H1 (cell line): Measurements from ENCODE around the gene KRT4. TPM values are rescaled to one million over a fixed set of nuclear protein-coding genes. Genes with fewer than 3 reads are reported as not detected.

Source experiments
- CTBP2 ChIP-seq: IDR thresholded peaks from 2 replicates; pipeline ENCODE4 v1.7.0; 2011; ENCODE audit warnings: borderline replicate concordance, mild to moderate bottlenecking, moderate library complexity, mixed read lengths, low read length; ENCODE audit not compliant: insufficient read depth, insufficient read length
- GTF2F1 ChIP-seq: IDR thresholded peaks from 2 replicates; pipeline ENCODE4 v1.6.1; 2012; ENCODE audit warnings: low read depth, low read length, improper control_type of control experiment, borderline replicate concordance
- KDM5A ChIP-seq: fragments of 200-600 bp; IDR thresholded peaks from 2 replicates; pipeline ENCODE4 v1.7.1; 2012; ENCODE audit warnings: mild to moderate bottlenecking, low read length, inconsistent platforms, mixed read lengths
- MAFK ChIP-seq: IDR thresholded peaks from 2 replicates; pipeline ENCODE4 v1.6.1; 2012; ENCODE audit warnings: low read depth, mild to moderate bottlenecking, improper control_type of control experiment, low read length
- TAF1 ChIP-seq: IDR thresholded peaks from 2 replicates; pipeline ENCODE4 v1.6.1; 2011; ENCODE audit warnings: mild to moderate bottlenecking, low read depth, low read length
- polyA plus RNA-seq, 7 experiments: library from polyadenylated mRNA; depleted of rRNA in 3 of 7; stranded (reverse) in 5 of 7; unstranded in 2 of 7; fragments of >200 nt in 5 of 7; fragments of 200-250 nt in 2 of 7; gene quantifications; 1 replicate in 5 of 7; 2 replicates in 1 of 7; 4 replicates in 1 of 7; pipeline versions ENCODE4 v1.2.1 to v1.2.3, GENCODE V29; 2011 to 2013; ENCODE audit warnings: missing spikeins in 2 of 7, mixed read lengths in 2 of 7
- total RNA-seq: library from RNA; stranded (reverse); fragmentation: NEBNext Ultra II Directional; extraction: Animal tissue kit (Norgen Biotek cat#: 25700); gene quantifications from 2 replicates; pipeline ENCODE4 v1.2.1, GENCODE V29; 2021
- TF ChIP-seq, protein P1 (sequence below): IDR thresholded peaks from 2 replicates; pipeline ENCODE4 v1.6.1; 2012; ENCODE audit warnings: low read length, inconsistent platforms

KRT4 gene
- total and polyA plus RNA-seq, 2 of the 8 experiments (the other 6 are each of a cell fraction or from before 2014, with no cell fraction given) = not detected

- TF ChIP-seq, protein P1, sequence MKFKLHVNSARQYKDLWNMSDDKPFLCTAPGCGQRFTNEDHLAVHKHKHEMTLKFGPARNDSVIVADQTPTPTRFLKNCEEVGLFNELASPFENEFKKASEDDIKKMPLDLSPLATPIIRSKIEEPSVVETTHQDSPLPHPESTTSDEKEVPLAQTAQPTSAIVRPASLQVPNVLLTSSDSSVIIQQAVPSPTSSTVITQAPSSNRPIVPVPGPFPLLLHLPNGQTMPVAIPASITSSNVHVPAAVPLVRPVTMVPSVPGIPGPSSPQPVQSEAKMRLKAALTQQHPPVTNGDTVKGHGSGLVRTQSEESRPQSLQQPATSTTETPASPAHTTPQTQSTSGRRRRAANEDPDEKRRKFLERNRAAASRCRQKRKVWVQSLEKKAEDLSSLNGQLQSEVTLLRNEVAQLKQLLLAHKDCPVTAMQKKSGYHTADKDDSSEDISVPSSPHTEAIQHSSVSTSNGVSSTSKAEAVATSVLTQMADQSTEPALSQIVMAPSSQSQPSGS = no peak
- TF ChIP-seq CTBP2 = no peak
- TF ChIP-seq MAFK = no peak
- TF ChIP-seq KDM5A = no peak
- no peak for TF ChIP-seq TAF1
- TF ChIP-seq GTF2F1 = no peak
These were observed 48.1 kb upstream of the KRT4 start (continued) for GRCh38 chr12:52862023-52862422.
